Endothelial cell of umbilical vein (primary cell): ENCODE measurements around the gene TBC1D19. TPM values are rescaled to one million over a fixed set of nuclear protein-coding genes. Genes with fewer than 3 reads are reported as not detected.

Experiments used
- BruUV-seq: library from RNA; stranded (reverse); fragments of 400-500 nt; replicated peaks from 2 replicates; lab custom pipeline; 2021; lab: Mats Ljungman, UMichigan
- CTCF ChIA-PET: fragments of 300-600, 350-600 bp; sonication (Branson Sonifier 250); formaldehyde crosslinking; loops from one replicate; lab custom pipeline; 2021; ENCODE audit warnings: antibody characterized with exemption, inconsistent platforms; lab: Charles Lee
- POLR2A ChIA-PET: fragments of 300-600, 350-600 bp; sonication (Branson Sonifier 250); formaldehyde crosslinking; loops from one replicate; lab custom pipeline; 2021; ENCODE audit warnings: antibody characterized with exemption, inconsistent platforms; lab: Charles Lee
- DNase-seq: peaks from one replicate; pipeline ENCODE4 v3.0.0-alpha.2; 2011; ENCODE audit warnings: low read depth, low spot score
- FAIRE-seq: peaks from 2 replicates; lab custom pipeline; 2011; peaks lifted over from hg19 to GRCh38; lab: Jason Lieb, UNC
- H2AFZ ChIP-seq: 2 replicates; pipeline ENCODE4 v1.6.0; 2012; ENCODE audit warnings: low read depth, low read length, control low read depth, inconsistent platforms
- H3K27ac ChIP-seq: 2 replicates; pipeline ENCODE4 v1.5.1; 2011; ENCODE audit warnings: low read depth, mild to moderate bottlenecking, control low read depth, low read length, moderate library complexity; ENCODE audit not compliant: insufficient read depth
- H3K27me3 ChIP-seq, 2 experiments: 2 replicates each; pipeline versions ENCODE4 v1.6.0 to v1.6.1; 2011; ENCODE audit warnings: low read length in 2 of 2, mixed read lengths in 1 of 2; ENCODE audit not compliant: control insufficient read depth in 2 of 2, insufficient read depth in 2 of 2
- H3K36me3 ChIP-seq, 2 experiments: 2 replicates in 1 of 2; 3 replicates in 1 of 2; pipeline ENCODE4 v1.5.1; 2011; ENCODE audit warnings: low read length in 2 of 2, mild to moderate bottlenecking in 1 of 2, moderate library complexity in 1 of 2; ENCODE audit not compliant: control insufficient read depth in 2 of 2, insufficient read depth in 2 of 2; ENCODE audit errors: extremely low read depth in 1 of 2
- H3K4me1 ChIP-seq: 3 replicates; pipeline ENCODE4 v1.5.1; 2011; ENCODE audit warnings: mild to moderate bottlenecking, low read length; ENCODE audit not compliant: control insufficient read depth, insufficient read depth; ENCODE audit errors: extremely low read depth
- H3K4me2 ChIP-seq: 2 replicates; pipeline ENCODE4 v1.6.1; 2011; ENCODE audit warnings: low read length, control low read depth, mixed read lengths; ENCODE audit not compliant: insufficient read depth
- H3K4me3 ChIP-seq, 3 experiments: fragments of 200-600 bp in 1 of 3; sonication (generic), shearing (Covaris generic) in 1 of 3; replicated peaks in 1 of 3; 2 replicates each; pipeline ENCODE4 v1.5.1; 2011 to 2016; ENCODE audit warnings: control low read depth in 3 of 3, low read length in 3 of 3, mild to moderate bottlenecking in 2 of 3, inconsistent platforms in 1 of 3, low read depth in 1 of 3, moderate library complexity in 1 of 3; ENCODE audit not compliant: insufficient read depth in 1 of 3
- H3K79me2 ChIP-seq: 2 replicates; pipeline ENCODE4 v1.6.0; 2012; ENCODE audit warnings: low read length, inconsistent platforms; ENCODE audit not compliant: control insufficient read depth, insufficient read depth
- H3K9ac ChIP-seq: replicated peaks from 2 replicates; pipeline ENCODE3; 2011; ENCODE audit warnings: low read length, control low read depth; ENCODE audit not compliant: insufficient read depth; ENCODE audit errors: extremely low read depth
- H3K9me1 ChIP-seq: replicated peaks from 3 replicates; pipeline ENCODE4 v1.6.0; 2011; ENCODE audit warnings: mild to moderate bottlenecking, low read length; ENCODE audit not compliant: control insufficient read depth, insufficient read depth; ENCODE audit errors: extremely low read depth
- H3K9me3 ChIP-seq: replicated peaks from 2 replicates; pipeline ENCODE4 v1.5.1; 2012; ENCODE audit warnings: low read length, inconsistent platforms; ENCODE audit not compliant: control insufficient read depth, insufficient read depth
- H4K20me1 ChIP-seq: replicated peaks from 2 replicates; pipeline ENCODE3; 2011; ENCODE audit warnings: mild to moderate bottlenecking, low read length; ENCODE audit not compliant: control insufficient read depth, insufficient read depth; ENCODE audit errors: extremely low read depth
- CTCF ChIP-seq, 2 donors: IDR thresholded peaks; 1 replicate in 1 of 2; 2 replicates in 1 of 2; pipeline ENCODE4 v1.5.1; 2011; ENCODE audit warnings: low read length in 2 of 2, mild to moderate bottlenecking in 2 of 2, moderate library complexity in 2 of 2, control low read depth in 1 of 2, inconsistent platforms in 1 of 2, low read depth in 1 of 2; ENCODE audit not compliant: insufficient read depth in 1 of 2; ENCODE audit errors: extremely low read depth in 1 of 2
- EZH2 ChIP-seq: IDR thresholded peaks from 2 replicates; pipeline ENCODE4 v1.6.1; 2012; ENCODE audit warnings: borderline replicate concordance, low read depth, mild to moderate bottlenecking, moderate library complexity, low read length, inconsistent platforms; ENCODE audit not compliant: severe bottlenecking
- FOS ChIP-seq: IDR thresholded peaks from 2 replicates; pipeline ENCODE4 v1.6.1; 2011; ENCODE audit warnings: mild to moderate bottlenecking, low read length, moderate library complexity, borderline replicate concordance; ENCODE audit not compliant: insufficient read depth
- GATA2 ChIP-seq: IDR thresholded peaks from 2 replicates; pipeline ENCODE4 v1.7.0; 2011; ENCODE audit warnings: low read depth, mild to moderate bottlenecking, moderate library complexity, mixed read lengths, low read length; ENCODE audit not compliant: insufficient read length, insufficient read depth
- JUN ChIP-seq: IDR thresholded peaks from 2 replicates; pipeline ENCODE4 v1.6.1; 2011; ENCODE audit warnings: borderline replicate concordance, low read depth; ENCODE audit not compliant: insufficient read length, insufficient read depth
- MAX ChIP-seq: IDR thresholded peaks from 2 replicates; pipeline ENCODE4 v1.6.1; 2011; ENCODE audit not compliant: insufficient read depth, insufficient read length
- MYC ChIP-seq: IDR thresholded peaks from one replicate; pipeline ENCODE4 v1.6.1; 2011; ENCODE audit warnings: mild to moderate bottlenecking, low read depth, low read length
- POLR2A ChIP-seq: IDR thresholded peaks from 2 replicates; pipeline ENCODE4 v1.6.1; 2012; ENCODE audit warnings: low read depth, mild to moderate bottlenecking, control low read depth, low read length
- POLR2AphosphoS5 ChIP-seq: IDR thresholded peaks from 2 replicates; pipeline ENCODE4 v1.6.1; 2012; ENCODE audit warnings: low read depth, mild to moderate bottlenecking, control low read depth, low read length, moderate library complexity; ENCODE audit not compliant: insufficient read depth
- dilution Hi-C: fragments of 300-500 bp; cut with MboI; formaldehyde crosslinking; loops from one replicate; pipeline ENCODE4 v1.15.0; 2019; ENCODE audit warnings: low sequenced_read_pairs; ENCODE audit not compliant: extremely low pct_ligation_motif_present
- intact Hi-C: fragments of 100-400 bp; cut with micrococcal nuclease; formaldehyde crosslinking; loops from one replicate; pipeline ENCODE4 v1.10.0; 2022
- polyA plus RNA-seq, 4 experiments: library from polyadenylated mRNA; depleted of rRNA in 3 of 4; stranded (reverse) in 3 of 4; unstranded in 1 of 4; fragments of >200 nt; gene quantifications; 2 replicates each; pipeline versions ENCODE4 v1.2.1 to v1.2.3, GENCODE V29; 2011 to 2012; ENCODE audit warnings: missing spikeins in 1 of 4
- total RNA-seq: library from RNA; stranded (reverse); gene quantifications from 2 replicates; pipeline ENCODE4 v1.2.3, GENCODE V29; 2021

Gene TBC1D19
- total and polyA plus RNA-seq, 2 donors (not counting 3 experiments of a cell fraction or from before 2014, with no cell fraction given) = 4.4 to 5.9 TPM

- ChIA-PET CTCF (no interaction called here), POLR2A (no interaction called here)
- no peak overlapping the region for H3K4me3 ChIP-seq
- no peaks in the 10 kb centered on the region for H3K27me3 ChIP-seq
- H2AFZ ChIP-seq = no peak overlapping the region
- TF ChIP-seq FOS (no peak), MYC (no peak), JUN (no peak), MAX (no peak), POLR2AphosphoS5 (no peak), EZH2 (no peak), CTCF (IDR thresholded peaks at IDR 0.05; ENCODE audit: extremely low read depth in 1 of 2, insufficient read depth in 1 of 2, low read depth in 1 of 2, low read length in 2 of 2) (no peak), POLR2A (no peak), GATA2 (no peak)
- no peaks in the 10 kb centered on the region for H3K79me2 ChIP-seq
- H3K9ac ChIP-seq = no peak overlapping the region
- no peaks in the 10 kb centered on the region for H3K36me3 ChIP-seq
- no peaks in the 10 kb centered on the region for H4K20me1 ChIP-seq
- intact Hi-C loops (no loop called here), dilution Hi-C loops (no loop called here)
- H3K9me1 ChIP-seq = no peaks in the 10 kb centered on the region
- H3K4me2 ChIP-seq = no peak overlapping the region
- no peaks in the 10 kb centered on the region for H3K9me3 ChIP-seq
- no peaks in the 10 kb centered on the region for H3K4me1 ChIP-seq
- BruUV-seq = no TSS peak
- H3K27ac ChIP-seq = no peak overlapping the region
- DNase-seq (no peak), FAIRE-seq (no peak)
Measured at GRCh38 chr4:26731351-26732035, 147.6 kb downstream of the TBC1D19 start.
